Activated naive CD8-positive, alpha-beta T cell treated with anti-CD3 and anti-CD28 coated beads, Interleukin-2, amount 50 U/mL, for 16 hours (primary cell): ENCODE measurements around the gene CACNA1E.
"Not testable (repeated sequence)": the region's sequence is repeated elsewhere in the genome, so short reads cannot be mapped to it uniquely, and the experiment has no call there.

ENCODE experiments used
- DNase-seq: peaks from one replicate; pipeline ENCODE4 v3.0.0-alpha.2; 2020; ENCODE audit warnings: low read depth, low spot score

Gene CACNA1E

DNA sequence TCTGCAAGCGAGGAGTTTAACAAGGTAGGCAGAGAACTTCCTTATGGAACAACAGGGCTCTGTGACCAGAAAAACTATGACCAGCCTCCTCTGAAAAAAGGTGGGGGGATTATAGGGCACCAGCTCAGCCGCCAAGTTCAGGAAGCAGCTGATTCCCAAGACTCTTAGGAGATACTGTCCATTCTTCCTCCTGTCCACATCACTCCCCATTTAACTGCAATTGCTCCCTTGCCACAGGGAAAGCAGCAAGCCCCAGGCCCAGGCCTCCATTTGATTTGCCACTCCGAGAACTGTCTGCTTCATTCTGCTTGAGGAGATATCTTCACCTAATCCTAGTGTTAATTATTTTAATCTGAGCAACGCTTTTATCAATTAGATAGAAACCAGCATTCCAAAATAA, 323.9 kb downstream of the CACNA1E start:
- DNase-seq = no peak

DNA sequence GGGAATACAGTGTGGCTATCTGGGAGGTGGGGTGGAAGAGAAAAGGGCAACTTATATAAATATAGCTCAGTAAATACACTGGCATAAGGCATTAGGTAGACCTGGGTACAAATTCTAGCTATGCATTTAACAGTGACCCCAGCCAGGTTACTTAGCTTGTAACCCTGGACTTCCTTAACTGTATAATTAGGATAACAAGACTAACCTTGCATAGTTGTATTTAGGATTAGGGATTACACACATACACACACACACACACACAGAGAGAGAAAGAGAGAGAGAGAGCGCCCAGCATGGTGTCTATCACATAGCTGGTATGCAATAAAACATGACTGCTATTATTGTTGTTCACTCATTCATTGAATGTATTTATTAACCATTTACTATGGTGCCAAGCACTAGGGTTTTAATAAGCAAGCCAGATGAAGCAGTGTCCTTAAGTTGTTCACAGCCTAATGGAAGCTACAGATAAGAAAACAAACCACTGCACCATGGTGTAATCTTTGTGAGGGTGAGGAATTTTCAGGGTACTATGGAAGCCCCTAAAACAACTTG, 326.8 kb downstream of the CACNA1E start:
- DNase-seq = no peak

DNA sequence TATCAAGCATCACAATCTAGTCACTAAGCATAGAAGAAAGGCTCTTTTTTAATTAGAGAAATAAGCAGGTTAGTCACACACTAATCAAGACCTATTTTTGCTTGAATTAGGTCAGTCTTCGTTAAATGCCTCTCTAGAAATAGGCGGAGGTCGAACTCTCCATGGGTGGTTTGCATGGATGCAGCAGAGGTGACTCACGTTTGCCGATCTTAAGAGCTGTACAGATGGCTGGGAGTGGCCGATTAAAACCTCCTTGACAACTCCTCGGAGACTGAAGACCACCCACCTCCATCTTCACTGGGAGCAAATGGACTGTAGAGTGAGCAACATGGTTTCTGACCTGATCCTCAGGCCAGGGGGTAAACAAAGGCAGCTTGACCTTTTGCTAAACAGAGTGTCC, 328.9 kb downstream of the CACNA1E start:
- no peak for DNase-seq

DNA sequence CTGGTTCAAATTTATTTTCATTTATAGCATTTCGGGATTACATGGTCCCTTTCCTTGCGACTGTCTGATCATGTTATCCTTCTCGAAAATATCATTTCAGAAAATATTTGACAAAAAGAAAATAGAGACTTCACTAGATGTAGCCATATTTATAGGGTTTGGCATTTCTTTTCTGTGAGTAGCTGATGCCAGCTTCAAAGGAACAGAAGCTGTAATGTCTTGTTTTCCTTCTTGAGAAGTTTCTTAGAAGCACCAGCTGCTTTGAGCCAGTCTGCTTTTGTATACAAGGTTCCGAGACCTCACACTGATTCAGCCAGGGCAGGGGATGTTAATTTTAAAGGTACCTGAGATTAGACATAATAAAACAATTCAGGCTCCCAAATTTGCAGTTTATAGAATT, 329.9 kb downstream of the CACNA1E start:
- DNase-seq = no peak

- DNase-seq = no peak
Measured at GRCh38 chr1:181816608-181817007, 333.3 kb downstream of the CACNA1E start.

GRCh38 chr1:181817091-181817490, 333.8 kb downstream of the CACNA1E start:
- DNase-seq = no peak

GRCh38 chr1:181818459-181818858, 335.1 kb downstream of the CACNA1E start:
- DNase-seq = no peak

DNA sequence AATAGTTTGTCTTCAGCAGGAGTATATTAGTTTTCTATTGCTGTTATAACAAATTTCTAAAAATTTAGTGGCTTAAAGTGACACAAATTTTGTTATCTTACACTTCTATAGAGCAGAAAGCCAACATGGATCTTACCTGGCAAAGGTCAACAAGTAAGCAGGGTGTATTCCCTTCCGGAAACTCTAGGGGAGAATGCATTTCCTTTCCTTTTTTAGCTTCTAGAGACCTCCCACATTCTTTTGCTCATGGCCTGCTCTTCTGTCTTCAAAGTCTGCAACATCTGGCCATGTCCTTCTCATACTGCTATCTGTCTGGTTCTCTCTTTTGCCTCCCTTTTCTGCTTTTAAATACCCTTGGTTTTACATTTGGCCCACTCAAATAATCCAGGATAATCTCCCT, 335.6 kb downstream of the CACNA1E start:
- DNase-seq = no peak

- no peak for DNase-seq
Measured at GRCh38 chr1:181821701-181822100, 338.4 kb downstream of the CACNA1E start.

DNA sequence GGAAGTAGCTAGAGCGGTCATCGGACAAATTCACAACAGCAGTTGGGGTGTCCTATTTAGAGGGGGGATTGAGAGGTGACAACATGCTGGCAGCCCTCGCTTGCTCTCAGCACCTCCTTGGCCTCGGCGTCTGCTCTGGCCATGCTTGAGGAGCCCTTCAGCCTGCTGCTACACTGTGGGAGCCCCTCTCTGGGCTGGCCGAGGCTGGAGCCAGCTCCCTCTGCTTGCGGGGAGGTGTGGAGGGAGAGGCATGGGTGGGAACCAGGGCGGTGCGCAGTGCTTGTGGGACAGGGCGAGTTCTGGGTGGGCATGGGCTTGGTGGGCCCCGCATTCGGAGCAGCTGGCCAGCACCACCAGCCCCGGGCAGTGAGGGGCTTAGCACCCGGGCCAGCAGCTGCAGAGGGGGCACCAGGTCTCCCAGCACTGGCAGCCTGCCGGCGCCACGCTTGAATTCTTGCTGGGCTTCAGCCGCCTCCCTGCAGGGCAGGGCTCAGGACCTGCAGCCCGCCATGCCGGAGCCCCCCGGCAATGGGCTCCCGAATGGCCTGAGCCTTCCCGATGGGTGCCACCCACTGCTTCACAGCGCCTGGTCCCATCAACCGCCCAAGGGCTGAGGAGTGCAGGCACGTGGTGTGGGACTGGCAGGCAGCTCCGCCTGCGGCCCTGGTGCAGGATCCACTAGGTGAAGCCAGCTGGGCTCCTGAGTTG, 349.0 kb downstream of the CACNA1E start:
- DNase-seq = not testable (repeated sequence)

GRCh38 chr1:181846001-181846645, 362.8 kb downstream of the CACNA1E start:
- no peak for DNase-seq

DNA sequence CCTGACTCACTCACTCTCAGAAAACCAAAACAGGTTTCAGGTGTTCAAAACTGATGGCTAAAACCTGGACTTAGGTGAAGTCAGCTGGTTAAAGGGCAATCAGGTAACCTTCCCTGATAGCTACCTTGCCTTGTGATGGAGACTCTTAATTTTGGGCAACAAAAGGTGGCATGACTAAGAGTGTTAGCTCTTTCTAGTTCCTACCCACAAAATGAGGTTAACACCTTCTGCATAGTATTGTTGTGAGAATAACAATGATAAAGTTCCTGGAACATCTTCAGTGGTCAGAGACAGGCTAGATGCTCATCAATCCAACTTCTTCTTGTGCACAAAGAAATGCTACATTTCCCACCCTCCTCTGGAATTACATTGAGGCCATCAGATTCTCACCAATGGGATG, 363.4 kb downstream of the CACNA1E start:
- no peak for DNase-seq

DNA sequence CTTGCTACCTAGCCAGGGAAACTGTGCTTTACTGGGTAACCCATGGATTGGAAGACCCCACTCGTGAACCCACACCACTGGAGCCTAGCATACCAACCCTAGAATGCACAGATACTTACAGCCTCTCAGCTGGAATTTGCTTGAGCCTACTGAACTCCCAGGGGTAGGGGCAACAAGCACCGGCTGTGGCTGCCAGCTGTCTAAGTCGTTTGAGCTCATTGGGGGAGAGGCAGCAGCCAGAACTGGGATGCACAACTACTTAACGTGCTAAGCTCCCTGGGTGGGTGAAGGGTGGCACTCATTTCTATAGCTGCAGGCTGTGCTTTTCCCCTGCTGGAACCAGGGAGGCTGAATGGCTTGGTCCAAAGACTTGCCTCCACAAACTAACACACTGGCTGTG, 365.8 kb downstream of the CACNA1E start:
- DNase-seq = no peak

DNA sequence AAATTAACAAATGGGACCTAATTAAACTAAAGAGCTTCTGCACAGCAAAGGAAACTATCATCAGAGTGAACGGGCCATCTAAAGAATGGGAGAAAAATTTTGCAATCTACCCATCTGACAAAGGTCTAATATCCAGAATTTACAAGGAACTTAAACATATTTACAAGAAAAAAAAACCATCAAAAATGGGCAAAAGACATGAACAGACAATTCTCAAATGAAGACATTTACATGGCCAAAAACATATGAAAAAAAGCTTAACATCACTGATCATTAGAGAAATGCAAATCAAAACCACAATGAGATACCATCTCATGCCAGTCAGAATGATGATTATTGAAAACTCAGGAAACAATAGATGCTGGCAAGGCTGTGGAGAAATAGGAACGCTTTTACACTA, 370.9 kb downstream of the CACNA1E start:
- not testable (repeated sequence) for DNase-seq

GRCh38 chr1:181855380-181855779, 372.1 kb downstream of the CACNA1E start:
- no peak for DNase-seq
